Vagina (tissue), 2 donors: Measurements from ENCODE around the gene ITPR3. TPM values are rescaled to one million over a fixed set of nuclear protein-coding genes. Genes with fewer than 3 reads are reported as not detected.

Source experiments
- DNase-seq, 2 donors: peaks; one replicate each; pipeline ENCODE4 v3.0.0-alpha.2; 2017; ENCODE audit errors: extremely low spot score in 2 of 2
- H3K27ac ChIP-seq: fragments of 200-600 bp; sonication (generic); one replicate; pipeline ENCODE4 v1.5.1; 2019
- H3K27me3 ChIP-seq: fragments of 200-600 bp; sonication (generic); one replicate; pipeline ENCODE4 v1.5.1; 2019
- H3K36me3 ChIP-seq, 2 donors: fragments of 200-600 bp; sonication (generic); one replicate each; pipeline ENCODE4 v1.5.1; 2017 to 2019
- H3K4me1 ChIP-seq: fragments of 200-600 bp; sonication (generic); one replicate; pipeline ENCODE4 v1.5.1; 2019
- H3K4me3 ChIP-seq, 2 donors: fragments of 200-600 bp; sonication (generic); 1 replicate in 1 of 2; 2 replicates in 1 of 2; pipeline ENCODE4 v1.5.1; 2016 to 2019
- H3K9me3 ChIP-seq: fragments of 200-600 bp; sonication (generic); one replicate; pipeline ENCODE4 v1.5.1; 2019
- POLR2A ChIP-seq, 2 donors: fragments of 450-650 bp; IDR thresholded peaks; one replicate each; pipeline ENCODE4 v1.6.1; 2017; ENCODE audit warnings: antibody characterized with exemption in 2 of 2, mild to moderate bottlenecking in 2 of 2, moderate library complexity in 2 of 2
- POLR2AphosphoS5 ChIP-seq, 2 donors: sonication (generic); formaldehyde crosslinking; IDR thresholded peaks; one replicate each; pipeline ENCODE4 v1.9.0; 2017; ENCODE audit warnings: antibody characterized with exemption in 2 of 2, mild to moderate bottlenecking in 2 of 2, low read depth in 1 of 2; ENCODE audit not compliant: insufficient read depth in 1 of 2
- intact Hi-C: fragments of 100-400 bp; cut with DNase I; formaldehyde crosslinking; loops from one replicate; pipeline ENCODE4 v1.15.1; 2023
- total RNA-seq: library from RNA; depleted of rRNA; stranded (reverse); fragments of >200 nt; gene quantifications from one replicate; pipeline ENCODE4 v1.2.3, GENCODE V29; 2016
- TF ChIP-seq, protein P1 (sequence below), 3 experiments: fragments of 450-650 bp in 2 of 3; fragments of 200-600 bp in 1 of 3; sonication (generic) in 1 of 3; IDR thresholded peaks; one replicate each; pipeline ENCODE4 v1.5.1; 2017 to 2019; ENCODE audit warnings: antibody characterized with exemption in 3 of 3, mild to moderate bottlenecking in 2 of 3, moderate library complexity in 2 of 3

ITPR3 gene
- total RNA-seq, 1 donor from 2014 or later, result 50.1 TPM

DNA sequence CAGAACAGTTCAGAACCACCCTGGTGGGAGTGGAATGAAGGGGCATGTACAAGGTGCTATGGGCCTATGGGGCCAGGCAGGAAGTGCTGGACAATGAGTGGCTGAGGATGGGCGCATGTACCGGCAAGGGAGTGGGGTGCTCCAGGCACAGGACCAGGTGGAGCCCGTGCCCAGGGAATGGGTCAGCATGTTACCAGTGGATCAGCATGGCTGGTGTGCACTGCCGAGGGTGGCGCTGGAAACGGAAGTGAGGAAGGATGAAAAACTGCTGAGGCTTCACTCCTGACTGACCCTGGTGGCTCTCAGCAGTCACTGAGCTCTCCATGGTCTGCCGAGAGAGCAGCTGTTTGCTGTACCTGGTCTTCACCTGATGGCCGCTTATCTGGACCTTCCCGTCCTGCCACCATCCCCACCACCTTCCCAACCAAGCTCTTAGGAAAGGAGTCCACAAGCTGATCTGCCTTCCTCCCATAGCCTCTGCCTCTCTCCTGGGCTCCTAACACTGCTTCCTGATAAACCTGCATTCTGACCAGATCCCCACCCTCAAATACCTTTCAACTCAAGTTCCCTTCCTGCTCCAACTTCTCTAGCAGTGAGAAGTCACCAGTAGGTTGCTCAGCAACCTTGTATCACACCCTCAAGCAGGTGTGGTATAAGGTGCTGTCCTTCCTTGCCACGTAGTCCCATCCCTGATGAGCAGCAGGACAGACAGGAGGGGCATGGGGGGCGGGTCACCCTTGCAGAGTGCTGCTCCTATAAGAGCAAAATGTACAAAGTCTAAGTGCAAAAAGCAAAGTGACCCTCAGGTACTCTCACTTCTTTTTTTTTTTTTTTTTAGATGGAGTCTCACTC is 83.3 kb downstream of the ITPR3 start:
- peaks cover 1% of the 10 kb centered on the region for H3K4me1 ChIP-seq
- H3K9me3 ChIP-seq, result no peaks in the 10 kb centered on the region
- no peak for DNase-seq
- intact Hi-C loops, result loop anchor here (5.0 kb wide), 1 partner anchor 112 kb away; no protein-coding TSS in a partner anchor
- no peaks in the 10 kb centered on the region for H3K27me3 ChIP-seq
- no peak overlapping the region for H3K27ac ChIP-seq
- TF ChIP-seq, protein P1, sequence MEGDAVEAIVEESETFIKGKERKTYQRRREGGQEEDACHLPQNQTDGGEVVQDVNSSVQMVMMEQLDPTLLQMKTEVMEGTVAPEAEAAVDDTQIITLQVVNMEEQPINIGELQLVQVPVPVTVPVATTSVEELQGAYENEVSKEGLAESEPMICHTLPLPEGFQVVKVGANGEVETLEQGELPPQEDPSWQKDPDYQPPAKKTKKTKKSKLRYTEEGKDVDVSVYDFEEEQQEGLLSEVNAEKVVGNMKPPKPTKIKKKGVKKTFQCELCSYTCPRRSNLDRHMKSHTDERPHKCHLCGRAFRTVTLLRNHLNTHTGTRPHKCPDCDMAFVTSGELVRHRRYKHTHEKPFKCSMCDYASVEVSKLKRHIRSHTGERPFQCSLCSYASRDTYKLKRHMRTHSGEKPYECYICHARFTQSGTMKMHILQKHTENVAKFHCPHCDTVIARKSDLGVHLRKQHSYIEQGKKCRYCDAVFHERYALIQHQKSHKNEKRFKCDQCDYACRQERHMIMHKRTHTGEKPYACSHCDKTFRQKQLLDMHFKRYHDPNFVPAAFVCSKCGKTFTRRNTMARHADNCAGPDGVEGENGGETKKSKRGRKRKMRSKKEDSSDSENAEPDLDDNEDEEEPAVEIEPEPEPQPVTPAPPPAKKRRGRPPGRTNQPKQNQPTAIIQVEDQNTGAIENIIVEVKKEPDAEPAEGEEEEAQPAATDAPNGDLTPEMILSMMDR (IDR thresholded peaks at IDR 0.05), result no peak
- TF ChIP-seq POLR2AphosphoS5 (IDR thresholded peaks at IDR 0.05; ENCODE audit: insufficient read depth in 1 of 2, low read depth in 1 of 2), result no peak
- TF ChIP-seq POLR2A (IDR thresholded peaks at IDR 0.05), result no peak
- peaks cover 0 to 7% of the 10 kb centered on the region in 2 donors for H3K36me3 ChIP-seq
- no peak overlapping the region for H3K4me3 ChIP-seq

DNA sequence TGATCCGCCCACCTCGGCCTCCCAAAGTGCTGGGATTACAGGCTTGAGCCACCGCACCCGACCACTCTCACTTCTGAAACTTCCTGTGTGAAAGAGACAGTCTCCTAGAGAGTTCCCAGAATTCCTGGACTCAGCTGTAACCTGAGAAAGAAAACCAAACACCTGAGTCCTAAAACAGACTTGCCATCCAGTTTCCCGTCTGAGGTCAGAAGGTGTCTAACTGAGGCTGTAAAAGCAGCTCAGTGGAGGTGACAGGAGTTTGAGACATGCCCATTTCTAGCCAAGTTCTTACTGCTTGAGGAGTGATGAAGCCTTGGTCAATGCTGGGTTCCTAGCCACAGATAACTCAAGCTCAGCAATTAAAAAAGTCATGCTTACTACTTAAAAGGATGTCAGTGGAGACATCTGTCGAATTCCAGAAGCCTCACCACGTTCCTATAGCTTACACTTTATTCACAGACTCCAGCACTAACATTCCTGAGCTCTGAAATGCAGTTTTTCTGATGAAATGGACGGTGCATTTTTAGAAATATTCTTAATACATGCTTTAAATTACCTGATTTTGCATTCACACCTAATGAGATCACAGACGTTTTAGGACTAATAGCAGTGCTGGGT is 84.3 kb downstream of the ITPR3 start:
- Histone ChIP-seq H3K27ac (no peak overlapping the region), H3K27me3 (no peaks in the 10 kb centered on the region), H3K9me3 (no peaks in the 10 kb centered on the region), H3K36me3 (peaks cover 0 to 7% of the 10 kb centered on the region in 2 donors), H3K4me1 (peaks cover 11% of the 10 kb centered on the region), H3K4me3 (no peak overlapping the region)
- intact Hi-C loops, result no loop called here
- TF ChIP-seq, protein P1 (IDR thresholded peaks at IDR 0.05), result no peak
- TF ChIP-seq POLR2A (IDR thresholded peaks at IDR 0.05) (no peak), POLR2AphosphoS5 (IDR thresholded peaks at IDR 0.05; ENCODE audit: insufficient read depth in 1 of 2, low read depth in 1 of 2) (no peak)
- DNase-seq, result no peak

DNA sequence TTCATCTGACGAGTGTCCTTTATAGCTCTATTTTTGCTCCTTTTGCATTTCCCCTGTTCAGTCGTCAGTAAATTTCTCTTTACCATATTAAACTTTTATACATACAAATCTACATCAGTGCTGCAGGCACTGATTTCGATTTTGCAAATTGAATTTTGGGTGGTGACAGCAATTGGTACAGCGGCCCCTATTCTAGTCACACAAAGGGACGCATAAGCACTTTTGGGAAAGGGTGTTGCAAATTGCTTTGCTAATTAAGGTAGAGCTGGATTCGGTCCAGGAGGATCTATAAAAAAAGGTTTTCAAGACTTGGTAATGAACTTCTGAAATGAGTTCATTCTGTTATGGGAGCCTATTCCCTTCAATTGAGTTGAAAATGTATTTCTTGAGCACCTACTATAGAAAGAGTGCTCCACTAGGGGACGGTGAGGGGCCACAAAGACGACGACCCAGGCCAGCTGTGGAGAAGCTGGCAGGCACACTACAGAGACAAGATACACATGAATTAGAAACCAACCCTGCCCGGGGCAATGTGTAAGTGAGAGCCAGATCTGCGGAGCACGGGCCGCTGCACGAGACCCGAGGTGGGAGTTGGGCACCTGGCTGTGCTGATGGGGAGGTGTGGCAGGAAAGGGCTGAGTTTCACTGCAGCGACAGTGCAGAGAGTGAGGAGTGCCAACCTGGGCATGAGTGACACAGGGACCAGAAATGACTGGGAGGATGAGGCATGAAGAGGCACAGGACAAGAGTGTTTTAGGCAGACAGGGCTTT is 85.0 kb downstream of the ITPR3 start:
- peaks cover 18% of the 10 kb centered on the region for H3K4me1 ChIP-seq
- no peak overlapping the region for H3K4me3 ChIP-seq
- intact Hi-C loops, result no loop called here
- H3K27me3 ChIP-seq, result no peaks in the 10 kb centered on the region
- TF ChIP-seq, protein P1 (IDR thresholded peaks at IDR 0.05), result no peak
- no peak for TF ChIP-seq POLR2A (IDR thresholded peaks at IDR 0.05)
- no peak for TF ChIP-seq POLR2AphosphoS5 (IDR thresholded peaks at IDR 0.05; ENCODE audit: insufficient read depth in 1 of 2, low read depth in 1 of 2)
- H3K9me3 ChIP-seq, result no peaks in the 10 kb centered on the region
- no peak for DNase-seq
- peaks cover 0 to 7% of the 10 kb centered on the region in 2 donors for H3K36me3 ChIP-seq
- H3K27ac ChIP-seq, result no peak overlapping the region

DNA sequence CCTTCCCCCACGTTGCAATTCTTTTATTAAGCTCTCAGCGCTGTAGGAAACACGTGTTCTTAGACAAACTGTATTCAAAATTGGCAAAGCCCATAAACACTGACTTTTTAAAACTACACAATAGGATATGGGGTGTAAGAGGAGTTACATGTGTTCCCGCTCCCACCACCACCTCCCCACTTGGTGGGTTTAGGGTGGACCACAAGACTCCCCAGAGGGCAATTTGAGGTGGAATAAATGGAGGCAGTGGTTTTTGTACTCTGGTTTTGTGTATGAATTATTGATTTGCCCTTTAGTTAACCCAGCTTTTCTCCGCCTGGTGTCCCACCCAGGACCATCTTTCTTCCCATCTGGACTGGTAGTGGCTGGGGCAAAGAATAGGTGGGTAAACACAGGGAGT is 86.6 kb downstream of the ITPR3 start:
- Histone ChIP-seq H3K27me3 (no peaks in the 10 kb centered on the region), H3K4me3 (no peak overlapping the region), H3K36me3 (peaks cover 0 to 7% of the 10 kb centered on the region in 2 donors), H3K27ac (no peak overlapping the region), H3K9me3 (no peaks in the 10 kb centered on the region), H3K4me1 (peaks cover 23% of the 10 kb centered on the region)
- DNase-seq, result no peak
- no peak for TF ChIP-seq POLR2A (IDR thresholded peaks at IDR 0.05)
- TF ChIP-seq, protein P1 (IDR thresholded peaks at IDR 0.05), result no peak
- intact Hi-C loops, result no loop called here
